K562 (cell line): ENCODE measurements around the gene RPLP2. TPM values are rescaled to one million over a fixed set of nuclear protein-coding genes. Genes with fewer than 3 reads are reported as not detected.

Experiments
- HDAC1 ChIP-seq, 2 experiments: fragments of 450-650 bp; IDR thresholded peaks; 2 replicates each; pipeline ENCODE4 v1.6.1; 2016 to 2017; ENCODE audit warnings: inconsistent platforms in 1 of 2, mild to moderate bottlenecking in 1 of 2, moderate library complexity in 1 of 2
- NCOA4 ChIP-seq: fragments of 450-650 bp; IDR thresholded peaks from 2 replicates; pipeline ENCODE4 v1.6.1; 2018; ENCODE audit warnings: mild to moderate bottlenecking; ENCODE audit not compliant: partially characterized antibody
- POU5F1 ChIP-seq: fragments of 150-350 bp; IDR thresholded peaks from 2 replicates; pipeline ENCODE4 v1.6.1; 2014; ENCODE audit warnings: borderline replicate concordance, low read length, low read depth, mild to moderate bottlenecking; ENCODE audit not compliant: partially characterized antibody
- PRMT5 ChIP-seq: sonication (generic); formaldehyde crosslinking; IDR thresholded peaks from 2 replicates; pipeline ENCODE4 v1.5.0; 2020; ENCODE audit warnings: missing genetic modification reagents
- PTTG1 ChIP-seq: fragments of 450-650 bp; IDR thresholded peaks from 2 replicates; pipeline ENCODE4 v1.6.1; 2016; ENCODE audit warnings: low read depth, mild to moderate bottlenecking, missing genetic modification characterization, missing compliant biosample characterization
- TRIM24 ChIP-seq, 2 experiments: fragments of 450-650 bp; IDR thresholded peaks; 2 replicates each; pipeline ENCODE4 v1.6.1; 2016
- U2AF1 ChIP-seq: fragments of 200-400 bp; formaldehyde crosslinking; optimal IDR thresholded peaks from 2 replicates; pipeline ENCODE3; 2017; ENCODE audit warnings: mild to moderate bottlenecking, low read depth, low read length, moderate library complexity
- polyA plus RNA-seq, 8 experiments: library from polyadenylated mRNA; depleted of rRNA in 4 of 8; stranded (reverse) in 5 of 8; unstranded in 3 of 8; fragments of >200 nt; fragmentation: Nextera tagmentation in 2 of 8; fragmentation: Illumina TruSeq in 1 of 8; extraction: Ambion mirVana in 2 of 8; extraction: Trizol in 1 of 8; gene quantifications; 2 replicates each; pipeline versions ENCODE4 v1.2.1 to v1.2.3, GENCODE V29; 2011 to 2014; ENCODE audit warnings: inconsistent platforms in 1 of 8, missing spikeins in 1 of 8
- total RNA-seq, 7 experiments: library from RNA; depleted of rRNA in 6 of 7; stranded (reverse); fragments of >200 nt in 6 of 7; fragmentation: Illumina TruSeq in 2 of 7; extraction: Trizol in 2 of 7; gene quantifications; 2 replicates each; pipeline versions ENCODE4 v1.2.1 to v1.2.3, GENCODE V29; 2011 to 2021; ENCODE audit warnings: low replicate concordance in 1 of 7
- TF ChIP-seq, protein P1 (sequence below), 2 experiments: fragments of 450-650 bp; formaldehyde crosslinking in 1 of 2; IDR thresholded peaks; 2 replicates each; pipeline versions ENCODE4 v1.4.0 to v1.6.1; 2014 to 2020; ENCODE audit warnings: mild to moderate bottlenecking in 2 of 2, borderline replicate concordance in 1 of 2, low read depth in 1 of 2
- TF ChIP-seq, protein P2 (sequence below): fragments of 450-650 bp; IDR thresholded peaks from 2 replicates; pipeline ENCODE4 v1.6.1; 2017; ENCODE audit warnings: mild to moderate bottlenecking, moderate library complexity
- TF ChIP-seq, protein P3 (sequence below): fragments of 450-650 bp; IDR thresholded peaks from 2 replicates; pipeline ENCODE4 v1.6.1; 2018; ENCODE audit warnings: mild to moderate bottlenecking, low read depth; ENCODE audit not compliant: partially characterized antibody
- TF ChIP-seq, protein P4 (sequence below): sonication (generic); formaldehyde crosslinking; IDR thresholded peaks from 2 replicates; pipeline ENCODE4 v1.8.0; 2022; ENCODE audit warnings: mild to moderate bottlenecking, low read depth, missing genetic modification reagents
- TF ChIP-seq, protein P5 (sequence below): IDR thresholded peaks from 2 replicates; pipeline ENCODE4 v1.6.1; 2016; ENCODE audit warnings: missing genetic modification characterization, missing compliant biosample characterization

The RPLP2 gene
- total and polyA plus RNA-seq, 9 of the 15 experiments (the other 6 are each of a cell fraction or from before 2014, with no cell fraction given), result 528 to 3,807 (median 1,633) TPM

DNA sequence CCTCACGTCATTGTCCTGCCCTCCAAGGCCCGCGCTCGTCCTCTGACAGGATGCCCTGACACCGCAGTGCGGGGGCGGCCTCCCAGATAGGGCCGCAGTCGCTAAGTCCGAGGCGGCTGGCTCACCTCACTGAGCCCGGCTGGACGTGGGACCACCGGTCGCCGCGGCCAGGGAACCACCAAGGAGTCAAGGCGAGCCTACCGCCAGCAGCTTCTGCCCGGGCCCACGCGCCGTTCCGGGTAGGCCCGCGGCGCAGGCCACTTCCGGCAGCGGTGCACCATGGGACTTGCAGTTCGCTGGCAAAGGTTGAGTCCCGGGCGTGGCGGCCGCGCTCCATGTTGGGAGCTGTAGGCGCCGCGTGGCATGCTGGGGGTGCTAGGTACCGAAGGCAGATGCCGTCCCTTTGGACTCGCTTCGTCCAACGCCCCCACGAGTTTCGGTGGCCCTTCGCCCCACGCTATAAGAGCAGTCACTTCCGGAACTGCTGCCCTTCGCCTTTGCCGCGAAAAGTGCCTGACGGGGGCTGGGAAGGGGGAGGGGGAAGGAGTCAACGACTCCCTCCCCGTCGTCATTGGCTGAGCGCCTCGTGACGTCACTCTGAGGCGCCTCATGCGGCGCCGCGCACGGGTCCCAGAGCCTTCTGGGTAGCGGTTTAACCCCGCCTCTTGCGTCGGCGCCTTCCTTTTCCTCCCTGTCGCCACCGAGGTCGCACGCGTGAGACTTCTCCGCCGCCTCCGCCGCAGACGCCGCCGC lies at the start of gene RPLP2 (continued):
- TF ChIP-seq, protein P1, sequence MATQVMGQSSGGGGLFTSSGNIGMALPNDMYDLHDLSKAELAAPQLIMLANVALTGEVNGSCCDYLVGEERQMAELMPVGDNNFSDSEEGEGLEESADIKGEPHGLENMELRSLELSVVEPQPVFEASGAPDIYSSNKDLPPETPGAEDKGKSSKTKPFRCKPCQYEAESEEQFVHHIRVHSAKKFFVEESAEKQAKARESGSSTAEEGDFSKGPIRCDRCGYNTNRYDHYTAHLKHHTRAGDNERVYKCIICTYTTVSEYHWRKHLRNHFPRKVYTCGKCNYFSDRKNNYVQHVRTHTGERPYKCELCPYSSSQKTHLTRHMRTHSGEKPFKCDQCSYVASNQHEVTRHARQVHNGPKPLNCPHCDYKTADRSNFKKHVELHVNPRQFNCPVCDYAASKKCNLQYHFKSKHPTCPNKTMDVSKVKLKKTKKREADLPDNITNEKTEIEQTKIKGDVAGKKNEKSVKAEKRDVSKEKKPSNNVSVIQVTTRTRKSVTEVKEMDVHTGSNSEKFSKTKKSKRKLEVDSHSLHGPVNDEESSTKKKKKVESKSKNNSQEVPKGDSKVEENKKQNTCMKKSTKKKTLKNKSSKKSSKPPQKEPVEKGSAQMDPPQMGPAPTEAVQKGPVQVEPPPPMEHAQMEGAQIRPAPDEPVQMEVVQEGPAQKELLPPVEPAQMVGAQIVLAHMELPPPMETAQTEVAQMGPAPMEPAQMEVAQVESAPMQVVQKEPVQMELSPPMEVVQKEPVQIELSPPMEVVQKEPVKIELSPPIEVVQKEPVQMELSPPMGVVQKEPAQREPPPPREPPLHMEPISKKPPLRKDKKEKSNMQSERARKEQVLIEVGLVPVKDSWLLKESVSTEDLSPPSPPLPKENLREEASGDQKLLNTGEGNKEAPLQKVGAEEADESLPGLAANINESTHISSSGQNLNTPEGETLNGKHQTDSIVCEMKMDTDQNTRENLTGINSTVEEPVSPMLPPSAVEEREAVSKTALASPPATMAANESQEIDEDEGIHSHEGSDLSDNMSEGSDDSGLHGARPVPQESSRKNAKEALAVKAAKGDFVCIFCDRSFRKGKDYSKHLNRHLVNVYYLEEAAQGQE (IDR thresholded peaks at IDR 0.05; ENCODE audit: borderline replicate concordance), result no peak
- TF ChIP-seq, protein P1 (CRISPR knock-in tag; IDR thresholded peaks at IDR 0.05; ENCODE audit: low read depth), result peak; percentile 71; the same call in 1 of the 2 replicates
- TF ChIP-seq, protein P2, sequence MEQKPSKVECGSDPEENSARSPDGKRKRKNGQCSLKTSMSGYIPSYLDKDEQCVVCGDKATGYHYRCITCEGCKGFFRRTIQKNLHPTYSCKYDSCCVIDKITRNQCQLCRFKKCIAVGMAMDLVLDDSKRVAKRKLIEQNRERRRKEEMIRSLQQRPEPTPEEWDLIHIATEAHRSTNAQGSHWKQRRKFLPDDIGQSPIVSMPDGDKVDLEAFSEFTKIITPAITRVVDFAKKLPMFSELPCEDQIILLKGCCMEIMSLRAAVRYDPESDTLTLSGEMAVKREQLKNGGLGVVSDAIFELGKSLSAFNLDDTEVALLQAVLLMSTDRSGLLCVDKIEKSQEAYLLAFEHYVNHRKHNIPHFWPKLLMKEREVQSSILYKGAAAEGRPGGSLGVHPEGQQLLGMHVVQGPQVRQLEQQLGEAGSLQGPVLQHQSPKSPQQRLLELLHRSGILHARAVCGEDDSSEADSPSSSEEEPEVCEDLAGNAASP, result no peak
- TF ChIP-seq U2AF1 (peak; percentile 74), POU5F1 (no peak), PTTG1 (tag) (no peak), HDAC1 (IDR thresholded peaks at IDR 0.05) (peak in 1 of 2 experiments; percentile 97; a peak in 2 of 4 replicates), PRMT5 (no peak), NCOA4 (no peak), TRIM24 (IDR thresholded peaks at IDR 0.05) (peak in 1 of 2 experiments; percentile 58; a peak in 1 of 4 replicates)
- TF ChIP-seq, protein P3, sequence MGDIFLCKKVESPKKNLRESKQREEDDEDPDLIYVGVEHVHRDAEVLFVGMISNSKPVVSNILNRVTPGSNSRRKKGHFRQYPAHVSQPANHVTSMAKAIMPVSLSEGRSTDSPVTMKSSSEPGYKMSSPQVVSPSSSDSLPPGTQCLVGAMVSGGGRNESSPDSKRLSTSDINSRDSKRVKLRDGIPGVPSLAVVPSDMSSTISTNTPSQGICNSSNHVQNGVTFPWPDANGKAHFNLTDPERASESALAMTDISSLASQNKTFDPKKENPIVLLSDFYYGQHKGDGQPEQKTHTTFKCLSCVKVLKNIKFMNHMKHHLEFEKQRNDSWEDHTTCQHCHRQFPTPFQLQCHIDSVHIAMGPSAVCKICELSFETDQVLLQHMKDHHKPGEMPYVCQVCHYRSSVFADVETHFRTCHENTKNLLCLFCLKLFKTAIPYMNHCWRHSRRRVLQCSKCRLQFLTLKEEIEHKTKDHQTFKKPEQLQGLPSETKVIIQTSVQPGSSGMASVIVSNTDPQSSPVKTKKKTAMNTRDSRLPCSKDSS, result no peak
- TF ChIP-seq, protein P4, sequence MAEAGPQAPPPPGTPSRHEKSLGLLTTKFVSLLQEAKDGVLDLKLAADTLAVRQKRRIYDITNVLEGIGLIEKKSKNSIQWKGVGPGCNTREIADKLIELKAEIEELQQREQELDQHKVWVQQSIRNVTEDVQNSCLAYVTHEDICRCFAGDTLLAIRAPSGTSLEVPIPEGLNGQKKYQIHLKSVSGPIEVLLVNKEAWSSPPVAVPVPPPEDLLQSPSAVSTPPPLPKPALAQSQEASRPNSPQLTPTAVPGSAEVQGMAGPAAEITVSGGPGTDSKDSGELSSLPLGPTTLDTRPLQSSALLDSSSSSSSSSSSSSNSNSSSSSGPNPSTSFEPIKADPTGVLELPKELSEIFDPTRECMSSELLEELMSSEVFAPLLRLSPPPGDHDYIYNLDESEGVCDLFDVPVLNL (CRISPR knock-in tag), result peak; percentile 79
- TF ChIP-seq, protein P5, sequence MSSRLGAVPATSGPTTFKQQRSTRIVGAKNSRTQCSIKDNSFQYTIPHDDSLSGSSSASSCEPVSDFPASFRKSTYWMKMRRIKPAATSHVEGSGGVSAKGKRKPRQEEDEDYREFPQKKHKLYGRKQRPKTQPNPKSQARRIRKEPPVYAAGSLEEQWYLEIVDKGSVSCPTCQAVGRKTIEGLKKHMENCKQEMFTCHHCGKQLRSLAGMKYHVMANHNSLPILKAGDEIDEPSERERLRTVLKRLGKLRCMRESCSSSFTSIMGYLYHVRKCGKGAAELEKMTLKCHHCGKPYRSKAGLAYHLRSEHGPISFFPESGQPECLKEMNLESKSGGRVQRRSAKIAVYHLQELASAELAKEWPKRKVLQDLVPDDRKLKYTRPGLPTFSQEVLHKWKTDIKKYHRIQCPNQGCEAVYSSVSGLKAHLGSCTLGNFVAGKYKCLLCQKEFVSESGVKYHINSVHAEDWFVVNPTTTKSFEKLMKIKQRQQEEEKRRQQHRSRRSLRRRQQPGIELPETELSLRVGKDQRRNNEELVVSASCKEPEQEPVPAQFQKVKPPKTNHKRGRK (tag), result no peak
